ENCODE measurements around the gene USH2A. TPM values are rescaled to one million over a fixed set of nuclear protein-coding genes. Genes with fewer than 3 reads are reported as not detected.

Gene USH2A
- total RNA-seq, 6 donors from 2014 or later: under 0.01 to 0.11 TPM; not detected in 4

DNA sequence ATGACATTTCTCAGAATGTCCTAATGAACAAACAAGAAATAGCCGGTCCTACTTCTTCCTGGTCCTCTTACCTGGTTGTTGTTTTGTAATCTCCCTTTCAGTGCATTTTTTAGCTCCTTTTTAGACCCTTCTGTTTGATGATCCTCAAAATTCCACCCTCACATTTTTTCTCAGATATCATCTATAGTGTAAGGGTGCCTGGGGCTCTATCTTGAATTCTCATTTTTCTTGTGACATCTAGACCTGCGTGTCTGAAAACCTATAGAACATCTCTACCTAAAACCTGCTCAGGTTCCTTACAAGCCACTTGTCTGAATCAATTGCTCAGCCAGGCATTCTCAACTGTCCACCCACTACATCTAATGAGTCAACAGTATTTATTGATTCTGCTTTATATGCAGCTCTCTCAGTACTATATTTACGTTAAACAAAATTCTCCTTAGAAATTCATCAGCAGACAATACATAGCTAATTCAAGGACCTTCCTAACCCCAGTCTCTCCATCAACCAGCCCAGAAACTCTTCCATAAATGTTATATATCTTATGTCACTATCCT is 36.5 kb upstream of the USH2A start:
- H3K36me3 ChIP-seq: no peaks in the 10 kb centered on the region
- TF ChIP-seq, protein P1, sequence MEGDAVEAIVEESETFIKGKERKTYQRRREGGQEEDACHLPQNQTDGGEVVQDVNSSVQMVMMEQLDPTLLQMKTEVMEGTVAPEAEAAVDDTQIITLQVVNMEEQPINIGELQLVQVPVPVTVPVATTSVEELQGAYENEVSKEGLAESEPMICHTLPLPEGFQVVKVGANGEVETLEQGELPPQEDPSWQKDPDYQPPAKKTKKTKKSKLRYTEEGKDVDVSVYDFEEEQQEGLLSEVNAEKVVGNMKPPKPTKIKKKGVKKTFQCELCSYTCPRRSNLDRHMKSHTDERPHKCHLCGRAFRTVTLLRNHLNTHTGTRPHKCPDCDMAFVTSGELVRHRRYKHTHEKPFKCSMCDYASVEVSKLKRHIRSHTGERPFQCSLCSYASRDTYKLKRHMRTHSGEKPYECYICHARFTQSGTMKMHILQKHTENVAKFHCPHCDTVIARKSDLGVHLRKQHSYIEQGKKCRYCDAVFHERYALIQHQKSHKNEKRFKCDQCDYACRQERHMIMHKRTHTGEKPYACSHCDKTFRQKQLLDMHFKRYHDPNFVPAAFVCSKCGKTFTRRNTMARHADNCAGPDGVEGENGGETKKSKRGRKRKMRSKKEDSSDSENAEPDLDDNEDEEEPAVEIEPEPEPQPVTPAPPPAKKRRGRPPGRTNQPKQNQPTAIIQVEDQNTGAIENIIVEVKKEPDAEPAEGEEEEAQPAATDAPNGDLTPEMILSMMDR (IDR thresholded peaks at IDR 0.05): no peak
- TF ChIP-seq POLR2AphosphoS5 (IDR thresholded peaks at IDR 0.05): no peak
- TF ChIP-seq POLR2A (IDR thresholded peaks at IDR 0.05): no peak
- TF ChIP-seq EP300 (IDR thresholded peaks at IDR 0.05): no peak
- WGBS, 2 donors: 83 to 84% methylated on average over 3 of the region's 3 CpGs
- no peaks in the 10 kb centered on the region for H3K27me3 ChIP-seq
- no peak for DNase-seq
- H3K27ac ChIP-seq: no peak overlapping the region
- no peak overlapping the region for H3K4me3 ChIP-seq
- H3K4me1 ChIP-seq: no peaks in the 10 kb centered on the region
- no peak for ATAC-seq (ENCODE audit: low FRiP score in 2 of 2)
- no peaks in the 10 kb centered on the region for H3K9me3 ChIP-seq

DNA sequence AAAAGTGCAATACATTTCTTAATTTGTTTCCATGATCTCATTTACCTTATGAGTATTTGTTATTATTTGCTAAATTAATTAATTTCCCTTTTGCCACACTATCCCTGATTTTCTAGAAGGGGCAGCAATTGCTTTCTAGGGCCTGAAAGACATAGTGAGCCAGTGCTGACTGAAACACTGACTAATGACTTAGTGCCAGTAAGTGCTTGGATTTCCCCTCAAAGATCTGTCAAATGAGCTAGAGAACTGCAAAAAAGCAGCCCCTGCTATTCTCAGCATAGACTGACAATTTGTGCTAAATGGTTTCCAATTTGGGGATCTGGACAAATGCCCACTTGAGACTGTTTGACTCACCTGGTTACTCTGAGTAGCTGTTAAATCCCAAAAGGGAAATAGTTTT is 35.6 kb upstream of the USH2A start:
- H3K36me3 ChIP-seq: no peaks in the 10 kb centered on the region
- no peak overlapping the region for H3K27ac ChIP-seq
- DNase-seq (no peak), ATAC-seq (ENCODE audit: low FRiP score in 2 of 2) (no peak)
- no peaks in the 10 kb centered on the region for H3K27me3 ChIP-seq
- TF ChIP-seq POLR2A (IDR thresholded peaks at IDR 0.05) (no peak), EP300 (IDR thresholded peaks at IDR 0.05) (no peak), POLR2AphosphoS5 (IDR thresholded peaks at IDR 0.05) (no peak)
- TF ChIP-seq, protein P1 (IDR thresholded peaks at IDR 0.05): no peak
- no peaks in the 10 kb centered on the region for H3K9me3 ChIP-seq
- no peaks in the 10 kb centered on the region for H3K4me1 ChIP-seq
- no peak overlapping the region for H3K4me3 ChIP-seq

DNA sequence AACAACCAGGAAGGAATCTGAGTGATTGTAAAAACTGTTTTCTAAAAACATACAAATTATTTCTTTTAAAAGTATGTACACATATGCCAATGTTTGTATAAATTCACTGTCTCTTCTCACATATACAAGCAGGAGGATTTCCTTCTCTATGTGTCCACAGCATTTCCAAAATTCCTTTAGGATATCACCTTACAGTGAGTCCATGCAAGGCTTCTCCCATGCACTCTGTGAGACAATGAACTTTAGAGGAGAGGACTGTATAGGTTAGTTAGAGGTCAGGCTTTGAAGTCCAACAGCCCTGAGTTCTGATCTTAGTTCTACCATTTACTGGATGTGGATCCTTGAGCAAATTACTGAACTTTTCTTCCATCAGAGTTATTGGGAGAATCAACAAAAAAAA is 34.1 kb upstream of the USH2A start:
- Histone ChIP-seq H3K27ac (no peak overlapping the region), H3K4me3 (no peak overlapping the region), H3K4me1 (no peaks in the 10 kb centered on the region), H3K36me3 (no peaks in the 10 kb centered on the region), H3K9me3 (no peaks in the 10 kb centered on the region), H3K27me3 (no peaks in the 10 kb centered on the region)
- ATAC-seq (ENCODE audit: low FRiP score in 2 of 2): no peak
- DNase-seq: no peak
- TF ChIP-seq POLR2A (IDR thresholded peaks at IDR 0.05) (no peak), EP300 (IDR thresholded peaks at IDR 0.05) (no peak)
- TF ChIP-seq, protein P1 (IDR thresholded peaks at IDR 0.05): no peak

DNA sequence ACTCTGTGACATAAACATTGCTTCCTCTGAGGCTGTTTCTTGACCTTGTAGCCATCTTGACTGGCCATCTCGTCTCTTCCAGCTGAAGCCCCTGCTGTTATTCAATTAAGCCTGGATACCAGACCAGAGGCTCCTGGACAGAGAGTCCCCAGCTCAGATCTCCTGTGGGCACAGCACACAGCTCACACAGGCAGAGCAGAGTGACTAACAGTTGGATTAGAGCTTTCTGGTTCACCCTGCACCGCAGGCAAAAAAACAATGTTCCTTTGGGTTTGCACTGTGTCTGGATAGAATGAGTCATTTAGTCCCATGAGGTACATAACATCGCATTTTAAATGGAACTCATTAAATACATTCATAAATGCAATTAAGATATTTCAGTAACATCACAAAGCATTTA is 33.4 kb upstream of the USH2A start:
- TF ChIP-seq, protein P1 (IDR thresholded peaks at IDR 0.05): no peak
- TF ChIP-seq POLR2A (IDR thresholded peaks at IDR 0.05): no peak
- TF ChIP-seq EP300 (IDR thresholded peaks at IDR 0.05): no peak
- no peak for TF ChIP-seq POLR2AphosphoS5 (IDR thresholded peaks at IDR 0.05)
- Histone ChIP-seq H3K36me3 (no peaks in the 10 kb centered on the region), H3K27ac (no peak overlapping the region), H3K27me3 (no peaks in the 10 kb centered on the region), H3K4me1 (no peaks in the 10 kb centered on the region), H3K9me3 (no peaks in the 10 kb centered on the region), H3K4me3 (no peak overlapping the region)
- ATAC-seq (ENCODE audit: low FRiP score in 2 of 2) (no peak), DNase-seq (no peak)
- WGBS, 2 donors: 82 to 86% methylated on average over 3 of the region's 3 CpGs

DNA sequence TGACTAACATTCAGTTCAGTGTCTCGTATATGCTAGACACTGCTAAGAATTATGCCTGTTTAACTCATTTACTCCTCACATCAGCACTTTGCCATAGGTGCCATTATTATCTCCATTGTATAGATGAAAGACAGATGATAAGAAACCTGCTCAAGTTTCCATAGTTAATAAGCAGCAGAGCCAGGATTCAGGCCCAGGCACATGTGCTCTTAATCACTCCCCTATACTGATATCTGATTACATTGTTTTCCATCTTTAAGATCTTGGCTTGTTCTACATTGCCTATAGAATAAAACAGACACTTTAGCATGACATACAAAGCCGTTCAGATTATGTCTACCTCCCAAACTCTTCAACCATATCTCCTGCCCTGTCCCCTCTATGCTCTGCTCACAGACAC is 30.5 kb upstream of the USH2A start:
- ATAC-seq (ENCODE audit: low FRiP score in 2 of 2) (no peak), DNase-seq (no peak)
- Histone ChIP-seq H3K36me3 (no peaks in the 10 kb centered on the region), H3K27me3 (no peaks in the 10 kb centered on the region), H3K27ac (no peak overlapping the region), H3K4me1 (no peaks in the 10 kb centered on the region), H3K9me3 (no peaks in the 10 kb centered on the region), H3K4me3 (no peak overlapping the region)
- TF ChIP-seq POLR2A (IDR thresholded peaks at IDR 0.05): no peak
- TF ChIP-seq, protein P1 (IDR thresholded peaks at IDR 0.05): no peak
- TF ChIP-seq EP300 (IDR thresholded peaks at IDR 0.05): no peak
- TF ChIP-seq POLR2AphosphoS5 (IDR thresholded peaks at IDR 0.05): no peak
- 59 to 74% methylated on average over 2 of the region's 2 CpGs for WGBS, 2 donors
